Measurements from ENCODE around the gene CDH13.
A peak's percentile ranks its signal among the peaks of the same experiment; 100 is the strongest.

Gene CDH13

DNA sequence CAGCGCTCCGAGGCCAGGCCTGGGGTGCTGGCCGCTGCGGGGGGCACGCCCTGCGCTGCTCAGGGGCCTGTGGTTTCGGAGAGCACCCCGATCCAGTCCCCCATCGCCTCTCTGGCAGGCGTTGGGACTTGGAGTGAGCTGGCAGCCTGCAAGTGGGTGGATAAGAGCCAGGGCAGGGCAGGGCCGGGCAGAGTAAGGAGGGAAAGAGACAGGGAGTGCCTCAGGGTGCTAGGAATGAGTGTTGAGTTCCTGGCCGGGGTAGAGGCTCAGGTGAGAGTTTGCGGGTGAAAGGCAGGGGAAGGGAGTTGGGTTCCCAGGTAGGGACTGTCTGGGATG is 1.3 kb downstream of the CDH13 start:
- no peak for DNase-seq (ENCODE audit: low spot score)

DNA sequence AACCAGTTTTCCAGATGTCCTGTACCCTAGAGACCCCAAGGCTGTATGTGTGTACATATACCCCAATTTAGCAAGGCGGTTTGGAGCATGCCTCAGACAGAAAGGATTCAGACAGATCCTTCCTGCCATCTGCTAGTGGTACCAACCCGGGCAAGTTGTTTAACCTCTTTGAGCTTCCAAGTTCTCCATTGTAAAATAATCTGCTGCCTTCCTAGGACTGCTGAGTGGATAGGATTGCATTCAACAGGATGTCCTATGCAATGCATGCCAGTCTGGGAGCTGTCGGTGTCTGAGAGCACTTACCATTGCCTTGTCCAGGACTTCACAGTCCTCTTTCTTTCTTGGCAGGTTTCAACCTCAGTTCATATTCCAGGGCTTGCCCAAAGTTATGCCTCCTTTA is 1.9 kb downstream of the CDH13 start:
- no peak for DNase-seq (ENCODE audit: low spot score)

DNA sequence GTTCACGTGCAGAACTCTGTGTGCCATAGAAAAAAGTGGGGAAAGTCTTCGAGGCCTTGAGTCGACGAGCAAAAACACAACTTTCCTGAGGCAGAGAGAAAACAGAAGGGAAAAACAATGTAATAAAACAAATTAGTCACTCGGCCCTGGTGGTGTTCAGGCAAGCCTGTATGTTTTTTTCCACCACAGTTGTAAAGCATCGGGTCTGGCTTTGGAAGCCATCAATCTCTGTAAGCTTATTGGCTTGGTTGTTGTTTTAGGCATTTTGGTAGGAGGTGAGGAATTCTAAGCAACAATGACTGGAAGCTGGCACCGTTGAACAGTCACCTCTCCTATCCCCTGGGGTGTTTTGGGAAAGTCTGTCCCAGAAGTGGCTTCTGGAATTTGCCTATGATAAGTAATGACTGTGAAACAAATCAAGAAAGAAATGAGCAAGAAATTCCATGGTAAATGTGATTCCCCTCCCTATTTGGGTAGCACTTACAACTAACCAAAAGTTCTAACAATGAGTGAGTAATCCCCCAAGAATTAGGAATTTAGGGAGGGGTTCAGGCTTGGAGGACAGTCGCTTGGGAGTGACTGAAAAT is 2.8 kb downstream of the CDH13 start:
- no peak for DNase-seq (ENCODE audit: low spot score)

DNA sequence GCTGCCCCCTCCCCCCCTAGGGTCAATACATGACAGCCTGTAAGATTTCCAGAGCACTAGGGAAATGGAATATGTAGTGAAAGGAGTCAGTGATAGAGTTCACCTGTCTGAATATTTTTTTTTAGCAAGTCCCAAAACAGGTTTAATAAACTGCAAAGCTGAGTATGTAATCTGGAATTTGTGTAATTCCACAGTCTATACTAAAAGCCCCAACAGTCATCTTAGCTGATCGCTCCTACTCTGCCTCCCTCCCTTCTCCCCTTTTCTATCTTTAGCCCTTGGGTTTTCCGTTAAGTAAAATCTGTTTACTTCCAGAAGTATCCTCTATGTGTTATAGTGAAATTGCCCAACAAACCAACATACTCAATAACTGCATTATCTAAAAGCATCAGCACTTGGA is 3.5 kb downstream of the CDH13 start:
- no peak for DNase-seq (ENCODE audit: low spot score)

DNA sequence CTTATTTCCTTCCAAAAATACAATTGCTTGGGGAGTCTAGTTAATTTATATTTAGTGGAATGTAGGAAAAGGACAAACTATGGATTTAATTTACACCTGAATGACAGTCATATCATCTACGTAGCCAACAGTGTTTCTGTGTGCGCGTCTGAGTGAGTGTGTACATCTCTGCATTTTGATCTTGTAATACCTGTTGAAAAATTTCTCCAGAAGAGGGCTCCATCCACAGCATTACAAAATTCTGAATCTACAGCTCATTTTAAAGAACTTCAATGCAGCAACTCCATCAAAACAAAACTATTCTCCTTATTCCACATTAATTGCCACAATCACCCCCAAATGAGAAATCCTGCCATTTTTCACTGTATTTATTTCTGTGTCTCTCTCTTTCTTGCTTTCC is 3.9 kb downstream of the CDH13 start:
- no peak for DNase-seq (ENCODE audit: low spot score)

DNA sequence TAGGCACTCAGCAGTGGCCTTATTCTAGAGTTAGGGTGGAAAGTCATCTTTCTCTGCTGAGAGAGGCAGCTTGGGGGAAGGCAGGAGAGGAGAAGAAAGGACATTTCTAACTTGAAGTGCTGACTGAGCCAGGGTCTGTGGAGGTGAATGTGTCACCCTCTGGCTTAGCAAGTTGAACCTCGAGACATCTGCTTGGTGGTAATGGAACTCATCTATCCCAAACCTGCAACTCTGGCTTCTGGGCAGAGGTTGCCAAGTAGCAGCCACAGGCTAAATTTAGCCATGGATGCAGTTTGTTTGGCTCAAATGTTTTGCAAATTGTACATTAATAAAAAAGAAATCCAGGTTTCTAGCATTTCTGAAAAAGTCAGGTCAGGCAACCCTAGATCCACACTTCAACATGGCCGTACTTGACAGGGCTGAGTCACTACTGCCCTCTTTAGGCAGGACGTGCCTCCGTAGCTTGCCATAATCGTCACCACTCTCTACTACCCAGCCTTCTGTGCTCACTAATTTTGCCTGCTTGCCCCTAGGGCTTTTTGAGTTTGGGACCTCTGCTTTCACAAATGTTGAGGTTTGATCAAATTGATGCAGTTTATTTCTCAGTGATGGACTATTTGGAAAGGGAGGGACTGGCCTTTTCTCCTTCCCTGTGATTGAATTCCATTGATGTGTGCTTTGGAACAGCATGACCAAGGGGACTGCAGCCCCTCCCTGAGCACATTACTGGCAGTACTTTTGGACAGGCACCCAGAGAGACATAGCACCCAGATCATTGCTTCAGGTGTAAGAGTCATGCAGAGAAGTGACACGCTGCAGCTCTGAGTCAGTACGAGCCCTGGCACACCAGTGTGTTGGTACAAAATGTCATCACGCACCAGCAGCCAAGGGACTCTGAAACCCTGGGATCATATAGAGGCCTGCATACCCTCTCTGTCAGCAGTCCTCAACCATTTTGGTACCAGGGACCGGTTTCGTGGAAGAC is 5.2 kb downstream of the CDH13 start:
- no peak for DNase-seq (ENCODE audit: low spot score)

DNA sequence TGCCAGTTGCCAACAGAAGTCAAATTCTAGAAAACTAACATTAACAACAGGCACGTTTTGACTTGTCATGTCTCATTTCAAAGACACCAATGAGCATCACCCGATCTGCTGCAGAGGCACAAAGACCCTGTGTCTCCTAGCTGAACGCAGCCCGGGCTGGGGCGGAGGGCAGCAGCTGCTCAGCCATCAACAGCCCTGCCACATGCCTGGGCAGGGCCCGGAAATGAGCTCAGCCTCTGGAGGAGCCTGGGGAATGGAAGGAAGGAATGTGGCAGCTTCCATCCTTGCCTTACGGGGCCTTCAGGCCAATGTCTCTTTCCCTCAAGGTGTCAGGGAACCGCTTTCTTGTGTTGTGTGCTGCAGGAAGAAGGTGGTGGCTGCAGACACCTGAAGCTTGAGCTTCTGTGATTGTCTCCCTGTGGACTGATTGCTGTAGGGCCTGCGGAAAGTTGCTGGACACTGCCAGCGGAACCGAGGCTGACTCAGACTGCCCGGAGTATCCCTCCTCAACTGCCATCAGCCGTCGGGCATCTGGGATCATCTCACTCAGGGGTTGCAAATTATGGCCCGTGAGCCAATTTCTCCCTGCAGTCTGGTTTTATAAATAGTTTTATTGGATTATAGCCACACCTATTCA is 7.3 kb downstream of the CDH13 start:
- no peak for DNase-seq (ENCODE audit: low spot score)

DNA sequence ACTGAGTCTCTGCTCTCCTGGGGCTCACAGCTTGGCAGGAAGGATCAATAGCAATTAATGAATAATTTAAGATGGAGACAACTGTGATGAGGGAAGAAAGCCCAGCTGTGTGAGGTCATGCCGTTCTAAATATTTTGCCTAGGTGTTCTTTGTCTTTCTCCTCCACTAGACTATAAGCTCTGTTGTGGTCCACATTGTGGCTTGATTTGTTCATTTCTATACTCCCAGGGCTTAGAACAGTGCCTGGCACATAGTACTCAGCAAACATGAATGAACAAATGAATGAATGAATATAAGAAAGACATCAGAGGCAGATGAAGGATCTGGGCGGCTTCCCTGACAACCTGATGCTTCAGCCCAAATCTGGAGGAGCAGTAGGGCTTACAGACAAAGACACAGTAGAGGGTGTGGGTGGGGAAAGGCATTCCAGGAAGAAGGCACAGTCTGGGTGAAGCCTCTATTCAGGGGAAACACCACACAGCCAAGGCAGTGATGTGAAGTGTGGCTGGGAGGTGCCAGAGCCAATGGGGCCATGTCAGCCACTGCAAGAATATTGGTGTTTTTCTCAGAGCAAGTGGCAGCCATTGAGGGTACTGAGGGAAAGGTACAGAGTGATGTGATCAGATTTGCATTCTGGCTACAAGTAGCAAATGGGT is 8.3 kb downstream of the CDH13 start:
- no peak for DNase-seq (ENCODE audit: low spot score)

DNA sequence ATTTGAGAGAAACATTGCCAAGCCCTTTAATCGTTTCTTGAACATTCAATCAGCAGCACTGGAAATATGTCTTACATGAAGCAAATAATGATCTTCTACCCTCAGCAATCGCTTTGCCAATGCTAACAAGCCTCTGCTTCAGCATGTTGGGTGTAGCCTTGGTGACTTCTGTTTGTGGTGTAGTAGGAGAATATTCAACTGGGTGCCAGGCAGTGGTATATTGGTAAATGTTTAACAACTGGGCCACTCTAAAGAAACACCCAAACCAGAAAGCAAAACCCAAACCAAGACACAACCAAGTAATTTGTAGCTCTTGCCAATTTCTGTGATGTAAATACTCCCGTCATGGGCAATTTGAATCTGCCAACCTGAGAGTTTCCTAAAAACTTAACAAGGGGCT is 9.7 kb downstream of the CDH13 start:
- no peak for DNase-seq (ENCODE audit: low spot score)

DNA sequence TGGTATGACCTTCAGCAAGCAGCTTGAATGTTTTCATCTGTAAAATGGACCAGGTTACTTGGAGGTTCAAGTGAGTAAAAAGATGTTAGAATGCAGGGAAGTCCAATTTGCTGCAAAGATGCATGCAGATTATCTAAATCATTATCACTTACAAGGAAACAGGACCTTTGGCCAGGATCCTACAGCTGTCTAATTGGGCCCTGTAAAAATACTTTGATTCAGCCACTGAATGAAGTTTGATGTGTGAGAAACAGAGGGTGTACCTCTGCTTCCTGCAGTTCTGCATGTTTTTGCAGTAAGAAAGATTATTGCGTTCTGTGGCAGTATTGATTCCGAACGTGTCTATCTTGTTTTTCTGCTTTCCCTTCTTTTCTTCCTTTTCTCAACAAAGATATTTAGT is 10.2 kb downstream of the CDH13 start:
- DNase-seq (ENCODE audit: low spot score) = no peak

DNA sequence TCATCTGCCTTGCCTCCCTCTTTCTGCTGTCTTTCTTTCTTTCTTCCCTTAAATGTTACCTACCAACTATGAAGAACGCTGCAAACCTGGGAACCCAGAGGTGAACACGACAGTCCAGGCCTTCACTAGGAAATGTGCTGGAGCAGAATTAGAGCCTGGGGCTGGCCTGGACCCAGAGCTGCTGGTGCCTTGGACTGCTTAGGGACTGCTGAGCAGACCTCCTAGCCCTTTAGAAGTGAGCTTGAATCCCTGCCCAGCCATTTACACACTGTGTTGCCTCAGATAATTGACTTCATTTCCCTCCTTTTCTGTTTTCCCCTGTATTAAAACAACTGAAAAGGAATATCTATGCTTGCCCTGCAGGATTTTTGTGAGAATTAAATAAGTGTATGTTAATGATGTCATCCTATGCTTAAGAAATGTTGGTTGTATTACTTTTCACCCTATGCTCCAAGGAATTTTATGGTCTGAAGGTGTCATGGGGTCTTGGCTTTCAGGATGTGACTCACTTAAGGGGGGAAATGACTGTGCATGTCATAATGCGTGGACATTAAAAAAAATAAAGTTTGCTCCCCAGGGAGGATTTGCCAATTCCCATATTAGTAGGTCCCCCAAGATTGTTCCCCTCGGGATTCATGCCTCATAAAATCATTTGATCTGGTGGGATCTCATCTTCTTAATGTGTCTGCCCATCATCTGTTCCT is 11.5 kb downstream of the CDH13 start:
- no peak for DNase-seq (ENCODE audit: low spot score)

DNA sequence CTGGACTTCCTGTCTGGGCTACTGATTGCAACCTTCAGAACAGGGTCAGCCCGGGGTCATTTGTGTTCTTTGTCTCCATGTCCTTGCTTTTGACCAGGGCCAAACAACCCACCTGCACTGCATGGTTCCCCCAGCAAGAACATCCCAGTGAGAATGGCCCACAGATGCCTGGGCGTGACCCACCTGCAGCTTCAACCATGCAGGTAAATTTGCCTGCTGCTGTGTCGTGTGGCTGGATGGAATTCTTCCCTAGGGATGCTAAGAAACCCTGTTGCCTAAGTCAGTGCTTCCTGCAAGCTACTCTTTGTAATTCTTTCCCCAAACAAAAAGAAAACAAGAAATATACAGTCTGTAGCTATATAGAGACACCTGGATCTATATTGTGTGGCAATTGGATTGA is 12.5 kb downstream of the CDH13 start:
- no peak for DNase-seq (ENCODE audit: low spot score)

DNA sequence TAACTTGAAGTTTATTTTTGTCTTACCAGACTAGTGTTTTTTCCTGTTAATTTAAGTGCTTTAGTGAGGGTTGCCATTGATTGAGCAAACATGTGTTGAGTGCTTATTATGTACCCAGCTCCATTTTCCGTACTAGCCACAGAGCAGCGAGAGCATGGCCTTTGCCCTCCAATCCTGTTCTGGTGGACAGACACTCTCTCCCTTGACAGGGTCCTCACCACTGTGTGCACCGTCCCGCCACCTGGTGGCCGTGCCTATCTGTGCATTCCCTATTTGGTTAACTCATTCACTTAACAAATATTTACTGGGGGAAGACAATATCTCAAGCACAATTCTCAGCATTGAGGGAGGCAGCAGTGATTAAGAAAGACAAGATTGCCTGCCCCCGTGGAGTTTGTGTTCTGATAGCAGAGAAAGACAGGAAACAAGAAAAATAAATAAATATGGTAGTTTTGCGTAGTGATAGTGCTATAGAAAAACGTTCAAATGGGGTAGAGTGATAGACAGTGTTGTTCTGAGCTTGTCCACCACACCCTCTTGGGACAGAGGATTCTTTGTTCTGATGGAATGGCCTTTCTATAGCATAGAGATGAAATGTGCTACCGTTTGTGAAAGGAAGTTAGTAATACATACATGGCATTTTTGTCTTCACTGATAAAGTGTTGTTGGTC is 13.0 kb downstream of the CDH13 start:
- peak; percentile 53 for DNase-seq (ENCODE audit: low spot score)

DNA sequence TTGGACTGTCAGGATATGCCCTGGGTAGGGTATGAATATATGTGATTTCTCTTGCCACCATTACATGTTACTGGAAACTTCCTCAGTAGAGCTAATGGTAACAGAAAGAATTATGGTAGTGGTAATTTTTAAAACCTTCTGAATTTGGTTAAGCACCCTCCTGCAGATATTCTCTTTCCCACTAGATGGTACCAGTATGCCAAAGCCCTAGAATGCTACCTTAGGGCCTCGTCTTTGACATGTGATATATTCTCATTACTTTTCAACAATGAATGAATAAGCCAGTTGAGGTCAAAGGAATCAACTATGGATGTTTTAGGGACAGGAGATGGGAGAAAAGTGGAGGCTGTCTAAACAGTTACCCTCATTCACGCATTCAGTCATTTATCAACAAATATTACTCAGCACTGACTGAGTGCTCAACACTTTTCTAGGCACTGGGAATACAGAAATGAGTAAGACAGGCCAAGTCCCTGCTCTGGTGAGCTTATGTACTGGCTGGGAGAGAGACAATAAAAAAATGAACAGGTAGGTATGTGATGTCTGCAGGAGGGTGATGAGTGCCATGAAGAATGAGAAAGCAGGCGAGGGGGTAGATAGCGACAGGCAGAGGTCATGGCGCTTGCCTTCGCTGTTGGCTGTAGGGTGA is 14.7 kb downstream of the CDH13 start:
- DNase-seq (ENCODE audit: low spot score) = peak; percentile 47

DNA sequence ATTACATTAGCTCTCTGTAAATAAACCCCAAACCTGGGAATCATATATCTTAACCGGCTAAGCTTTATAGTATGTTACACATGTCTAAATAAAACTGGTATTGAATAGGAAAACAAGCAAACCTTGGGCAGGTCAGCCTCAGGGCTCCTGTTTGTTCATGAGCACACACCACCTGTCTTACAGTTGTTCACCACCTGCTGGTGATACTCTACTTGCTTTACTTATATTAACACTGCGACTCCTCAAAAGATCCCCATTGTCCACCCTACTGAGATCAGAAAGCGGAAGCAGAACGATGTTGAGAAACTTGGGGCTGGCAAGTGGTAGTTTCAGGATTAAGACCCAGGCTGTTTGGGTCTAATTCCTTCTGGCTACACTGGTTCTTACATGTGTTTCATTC is 16.4 kb downstream of the CDH13 start:
- no peak for DNase-seq (ENCODE audit: low spot score)

DNA sequence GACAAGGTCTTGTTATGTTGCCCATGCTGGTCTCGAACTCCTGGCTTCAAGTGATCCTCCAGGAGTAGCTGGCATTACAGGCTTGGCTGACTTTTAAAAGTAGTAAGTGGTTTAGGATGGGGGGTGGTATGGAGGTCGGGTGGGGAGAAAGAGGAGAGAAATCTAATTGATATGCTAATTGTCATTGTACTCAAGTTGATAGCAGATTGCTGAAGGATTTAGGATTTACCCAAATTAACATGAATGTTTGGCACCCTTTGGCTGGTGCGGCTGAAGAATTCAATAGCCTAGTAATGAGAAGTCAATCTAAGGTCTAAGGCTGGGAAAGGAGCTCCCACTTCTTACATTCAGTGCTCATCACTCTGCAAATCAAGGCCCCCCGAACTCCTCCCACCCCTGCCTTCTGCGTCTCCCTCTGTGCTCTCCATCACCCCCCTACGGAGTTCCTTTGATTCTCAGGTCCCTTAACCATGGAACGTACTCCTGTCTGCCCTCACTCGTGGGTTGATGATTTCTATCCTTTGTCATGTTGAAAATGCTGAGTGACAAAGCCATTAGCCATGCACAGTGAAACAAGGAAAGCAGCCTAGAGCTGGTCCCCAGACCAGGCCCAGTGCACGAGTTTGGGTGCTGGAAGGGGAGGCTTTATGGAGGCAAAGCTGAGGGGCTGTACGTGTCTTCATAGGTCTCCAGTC is 17.3 kb downstream of the CDH13 start:
- DNase-seq (ENCODE audit: low spot score) = no peak

DNA sequence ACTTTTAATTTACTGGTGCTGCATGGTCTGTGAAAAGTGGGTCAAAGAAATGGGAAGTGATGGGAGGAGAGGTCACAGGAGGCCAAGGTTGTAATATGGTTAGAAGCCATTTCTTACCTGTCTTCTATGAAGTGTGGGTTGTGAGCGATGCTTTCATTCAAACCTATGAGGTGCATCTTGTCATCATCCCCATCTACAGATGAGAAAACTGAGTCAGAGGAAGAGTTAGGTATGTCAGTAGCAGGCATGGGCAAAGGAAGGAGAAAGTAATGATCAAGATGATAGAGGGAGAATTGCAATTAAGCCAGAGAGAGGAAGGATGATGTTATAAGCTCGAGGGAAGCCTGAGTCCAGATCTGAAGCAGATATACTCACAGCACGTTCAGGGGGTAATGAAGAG is 19.7 kb downstream of the CDH13 start:
- no peak for DNase-seq (ENCODE audit: low spot score)

DNA sequence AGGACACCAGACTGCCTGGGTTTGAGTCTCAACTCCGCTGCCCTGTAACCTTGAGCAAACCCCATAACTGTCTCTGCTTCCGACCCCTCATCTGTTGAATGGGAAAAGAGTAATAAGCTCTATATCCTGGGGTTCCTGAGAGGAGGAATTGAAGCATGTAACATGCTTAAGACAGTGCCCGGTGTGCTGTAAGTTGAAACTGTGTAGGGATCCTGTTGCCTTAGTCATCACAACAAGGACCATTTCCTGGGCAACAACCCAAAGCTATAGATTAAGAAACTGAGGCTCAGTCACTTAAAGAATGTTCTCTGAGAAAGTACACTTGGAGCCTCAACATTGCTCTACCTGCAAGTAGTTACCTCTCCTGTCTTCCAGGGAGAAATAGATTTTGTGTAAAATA is 23.0 kb downstream of the CDH13 start:
- DNase-seq (ENCODE audit: low spot score) = no peak

DNA sequence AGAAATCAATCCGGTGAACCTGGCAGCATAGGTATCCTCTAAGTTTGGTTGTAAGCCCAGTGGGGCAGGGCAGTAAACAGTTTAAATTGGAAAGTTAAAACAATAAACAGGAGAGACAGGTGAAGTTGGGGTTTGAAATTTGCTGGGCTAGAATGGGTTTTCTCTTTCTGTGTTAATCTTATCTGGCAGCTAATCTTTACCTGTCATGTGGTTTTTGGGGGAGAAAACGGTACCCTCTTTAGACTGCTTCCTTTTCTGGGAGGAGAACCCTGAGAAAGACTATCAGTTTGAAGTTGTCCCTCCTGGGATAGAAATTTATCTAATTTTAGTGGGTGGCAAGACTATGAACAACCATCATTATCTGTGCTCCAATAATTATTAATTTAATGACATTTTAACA is 24.0 kb downstream of the CDH13 start:
- peak; percentile 3 for DNase-seq (ENCODE audit: low spot score)

DNA sequence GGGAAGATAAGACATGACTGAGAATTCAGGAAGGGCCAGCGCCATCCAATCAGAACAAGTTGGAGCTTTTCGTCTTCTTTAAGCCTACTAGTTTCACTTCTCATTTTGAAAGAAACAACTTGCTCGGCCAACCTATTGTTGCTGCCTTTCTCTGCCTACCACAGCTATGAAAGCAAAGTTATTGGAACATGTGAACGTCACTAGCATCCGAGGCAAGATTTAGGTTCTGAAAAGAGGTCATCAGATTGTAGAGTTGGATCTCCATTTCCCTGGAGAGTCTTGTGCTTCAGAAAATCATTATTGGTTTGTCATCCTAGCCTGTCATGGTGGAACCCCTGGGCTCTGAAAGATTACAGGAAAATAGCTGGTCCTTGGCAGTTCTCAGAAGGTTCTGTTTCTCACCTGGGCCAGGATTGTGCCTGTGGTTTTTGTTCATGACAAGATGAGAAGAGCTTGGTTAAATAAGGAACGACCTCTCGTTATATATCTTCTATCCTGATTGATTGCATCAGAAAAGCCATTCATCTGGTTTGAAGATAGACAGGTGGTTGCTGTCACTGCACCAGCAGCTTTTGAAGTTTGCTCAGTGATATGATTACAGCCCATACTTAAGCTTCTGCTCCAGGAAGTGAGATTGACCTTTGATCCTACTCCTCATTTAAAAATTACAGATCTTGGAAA is 25.3 kb downstream of the CDH13 start:
- DNase-seq (ENCODE audit: low spot score) = peak; percentile 10
